Esophagus muscularis mucosa (tissue), 4 donors: ENCODE measurements around the gene TMEM131. TPM values are rescaled to one million over a fixed set of nuclear protein-coding genes. Genes with fewer than 3 reads are reported as not detected.
"Not testable (repeated sequence)": the region's sequence is repeated elsewhere in the genome, so short reads cannot be mapped to it uniquely, and the experiment has no call there.

Source experiments
- DNase-seq: peaks from one replicate; pipeline ENCODE4 v3.0.0-alpha.2; 2017; ENCODE audit errors: extremely low spot score
- H3K27ac ChIP-seq, 4 donors: fragments of 200-600 bp; sonication (generic); replicated peaks in 1 of 4; 1 replicate in 3 of 4; 2 replicates in 1 of 4; pipeline ENCODE4 v1.5.1; 2016 to 2019; ENCODE audit warnings: mild to moderate bottlenecking in 1 of 4
- H3K27me3 ChIP-seq, 4 donors: fragments of 200-600 bp; sonication (generic); one replicate each; pipeline versions ENCODE4 v1.5.1 to v1.6.0; 2016 to 2019
- H3K36me3 ChIP-seq, 4 donors: fragments of 200-600 bp; sonication (generic); one replicate each; pipeline ENCODE4 v1.5.1; 2016 to 2019
- H3K4me1 ChIP-seq, 4 donors: fragments of 200-600 bp; sonication (generic); one replicate each; pipeline ENCODE4 v1.5.1; 2016 to 2019
- H3K4me3 ChIP-seq, 4 donors: fragments of 200-600 bp; sonication (generic); 1 replicate in 2 of 4; 2 replicates in 2 of 4; pipeline ENCODE4 v1.5.1; 2016 to 2019; ENCODE audit warnings: mild to moderate bottlenecking in 4 of 4, moderate library complexity in 1 of 4
- H3K9me3 ChIP-seq, 4 donors: fragments of 200-600 bp; sonication (generic); 1 replicate in 3 of 4; 2 replicates in 1 of 4; pipeline ENCODE4 v1.5.1; 2016 to 2019
- CTCF ChIP-seq, 3 experiments: fragments of 200-600 bp in 2 of 3; fragments of 450-650 bp in 1 of 3; sonication (generic) in 2 of 3; IDR thresholded peaks; one replicate each; pipeline ENCODE4 v1.5.1; 2017 to 2019; ENCODE audit warnings: antibody characterized with exemption in 3 of 3, mild to moderate bottlenecking in 2 of 3, moderate library complexity in 1 of 3
- EP300 ChIP-seq: sonication (generic); formaldehyde crosslinking; IDR thresholded peaks from one replicate; pipeline ENCODE4 v1.6.1; 2017; ENCODE audit warnings: antibody characterized with exemption
- POLR2A ChIP-seq: fragments of 450-650 bp; IDR thresholded peaks from one replicate; pipeline ENCODE4 v1.6.1; 2017; ENCODE audit warnings: antibody characterized with exemption, moderate library complexity, mild to moderate bottlenecking, low read depth
- POLR2AphosphoS5 ChIP-seq, 2 donors: sonication (generic); formaldehyde crosslinking; IDR thresholded peaks; one replicate each; pipeline ENCODE4 v1.6.1; 2017; ENCODE audit warnings: antibody characterized with exemption in 2 of 2
- WGBS: methylation state at CpG from one replicate; pipeline ENCODE4 v1.1.5; 2018; 5-methylcytosine and 5-hydroxymethylcytosine counted together
- intact Hi-C: fragments of 100-400 bp; cut with DNase I; formaldehyde crosslinking; loops from one replicate; pipeline ENCODE4 v1.15.1; 2023
- total RNA-seq, 4 donors: library from RNA; depleted of rRNA; stranded (reverse); fragments of >200 nt; gene quantifications; one replicate each; pipeline versions ENCODE4 v1.1.0 to v1.2.1, GENCODE V29; 2016

TMEM131 gene
- total RNA-seq: 10 to 100 TPM; 23.9 to 34.1 (median 26.5) TPM

DNA sequence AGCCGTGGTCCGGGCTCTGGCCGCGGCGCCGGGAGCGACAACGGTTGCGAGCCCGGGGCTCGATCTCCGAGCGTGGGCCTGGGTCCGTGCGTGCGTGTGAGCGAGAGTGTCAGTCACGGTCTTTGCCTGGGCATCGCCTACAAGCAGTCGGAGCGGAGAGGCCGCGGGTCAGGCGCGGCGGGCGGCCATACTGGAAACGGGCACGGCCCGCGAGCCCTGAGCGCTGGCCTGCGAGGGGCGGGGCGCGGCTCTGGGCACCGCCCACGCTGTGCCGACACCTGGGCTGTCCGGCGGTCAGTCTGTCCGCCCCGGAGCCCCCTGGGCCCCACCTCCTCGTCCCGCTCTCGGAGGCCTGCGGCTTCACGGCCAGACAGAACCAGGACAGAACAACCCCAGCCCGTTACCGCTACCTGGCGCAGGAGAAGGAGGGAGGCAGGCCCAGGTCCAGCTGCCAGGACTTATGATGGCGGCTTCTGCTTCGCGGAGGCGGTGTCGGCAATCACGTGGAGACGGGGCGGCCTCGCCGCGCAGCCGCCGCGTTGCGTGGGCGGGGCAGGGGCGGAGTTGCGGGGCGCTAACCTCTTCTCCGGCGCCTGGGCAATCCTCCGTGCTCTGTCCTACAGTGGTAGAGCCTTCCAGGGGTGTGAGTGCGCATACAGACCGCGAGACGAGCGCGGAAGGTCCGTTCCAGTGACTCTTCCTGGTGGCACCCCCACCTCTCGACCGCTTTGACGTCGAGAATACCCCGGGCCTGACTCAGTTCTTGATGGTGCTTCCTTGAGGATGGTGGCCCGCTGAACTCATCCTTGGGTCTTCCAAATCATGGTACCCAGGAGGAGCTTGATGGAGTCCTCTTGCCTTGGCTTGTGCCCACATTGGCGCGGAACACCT is at the start of gene TMEM131:
TSS of gene TMEM131 (minus strand) at position 215 of the 891 bp plus-strand sequence. CDS start 286 bp downstream, outside the sequence.
- H3K9me3 ChIP-seq: no peaks in the 10 kb centered on the region
- TF ChIP-seq CTCF (IDR thresholded peaks at IDR 0.05) (no peak), POLR2A (peak; percentile 58), EP300 (no peak), POLR2AphosphoS5 (IDR thresholded peaks at IDR 0.05) (peak; percentile 79 to 84)
- H3K36me3 ChIP-seq: no peaks in the 10 kb centered on the region
- DNase-seq: peak; percentile 97
- 2% methylated on average over 28 of the region's 88 CpGs for WGBS
- intact Hi-C loops: no loop called here
- peak within 1 kb of the TSS; percentile 94 to 97 (median 97) for H3K27ac ChIP-seq
- peak within 1 kb of the TSS; percentile 75 to 95 (median 92) for H3K4me3 ChIP-seq
- H3K27me3 ChIP-seq: no peaks in the 10 kb centered on the region
- H3K4me1 ChIP-seq: peaks cover 23 to 45% (median 43%) of the 10 kb centered on the region in 4 donors

- DNase-seq, H3K27ac ChIP-seq, H3K36me3 ChIP-seq, H3K27me3 ChIP-seq, intact Hi-C loops, H3K4me3 ChIP-seq: not testable (repeated sequence)
- peaks cover 2 to 12% (median 10%) of the 10 kb centered on the region in 4 donors for H3K4me1 ChIP-seq
- 94% methylated on average over 2 of the region's 2 CpGs for WGBS
- peaks cover 0 to 28% (median 17%) of the 10 kb centered on the region in 4 donors for H3K9me3 ChIP-seq
These were observed 49.0 kb upstream of the TMEM131 start for GRCh38 chr2:98044730-98045129.

GRCh38 chr2:98043101-98043500 is 47.4 kb upstream of the TMEM131 start:
- no peak overlapping the region for H3K4me3 ChIP-seq
- 100% methylated on average over 1 of the region's 1 CpG for WGBS
- DNase-seq: no peak
- intact Hi-C loops: no loop called here
- H3K9me3 ChIP-seq: peaks cover 0 to 28% (median 17%) of the 10 kb centered on the region in 4 donors
- H3K4me1 ChIP-seq: peaks cover 3 to 20% (median 14%) of the 10 kb centered on the region in 4 donors
- TF ChIP-seq POLR2A (no peak), POLR2AphosphoS5 (IDR thresholded peaks at IDR 0.05) (no peak), CTCF (IDR thresholded peaks at IDR 0.05) (no peak), EP300 (no peak)
- no peaks in the 10 kb centered on the region for H3K27me3 ChIP-seq
- H3K27ac ChIP-seq: no peak overlapping the region
- H3K36me3 ChIP-seq: no peaks in the 10 kb centered on the region

DNA sequence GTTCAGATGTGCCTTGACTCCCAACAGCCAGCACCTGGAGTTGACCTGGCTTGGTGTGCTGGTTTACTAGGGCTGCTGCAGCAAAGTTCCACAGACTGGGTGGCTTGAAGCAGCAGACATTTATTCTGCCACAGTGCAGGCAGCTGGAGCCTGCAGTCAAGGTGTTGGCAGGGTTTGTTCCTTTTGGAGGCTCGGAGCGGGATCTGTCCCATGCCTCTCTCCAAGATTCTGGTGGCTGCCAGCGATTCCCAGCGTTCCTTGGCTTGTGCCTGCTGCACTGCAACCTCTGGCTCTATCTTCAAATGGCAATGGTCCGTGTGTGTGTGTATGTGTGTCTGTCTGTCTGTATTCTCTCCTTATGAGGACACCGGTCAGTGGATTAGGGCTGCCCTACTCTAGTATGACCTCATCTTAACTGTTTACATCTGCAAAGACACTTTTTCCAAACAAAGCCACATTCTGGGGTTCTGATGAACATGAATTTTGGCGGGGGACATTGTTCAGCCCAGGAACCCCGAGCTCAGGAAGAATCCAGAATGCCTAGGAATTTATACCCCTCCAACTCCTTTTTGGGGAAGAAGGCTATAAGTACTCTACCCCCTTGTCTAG is 44.7 kb upstream of the TMEM131 start:
- H3K4me3 ChIP-seq: no peak overlapping the region
- DNase-seq: peak; percentile 55
- TF ChIP-seq POLR2A (no peak), EP300 (no peak), CTCF (IDR thresholded peaks at IDR 0.05) (no peak), POLR2AphosphoS5 (IDR thresholded peaks at IDR 0.05) (no peak)
- H3K9me3 ChIP-seq: peaks cover 0 to 25% (median 14%) of the 10 kb centered on the region in 4 donors
- intact Hi-C loops: no loop called here
- peaks cover 12 to 38% (median 33%) of the 10 kb centered on the region in 4 donors for H3K4me1 ChIP-seq
- no peaks in the 10 kb centered on the region for H3K36me3 ChIP-seq
- peak overlapping the region in 1 of 4 donors; percentile 5 for H3K27ac ChIP-seq
- 39% methylated on average over 6 of the region's 8 CpGs for WGBS
- H3K27me3 ChIP-seq: no peaks in the 10 kb centered on the region
